Upper lobe of left lung (tissue), 4 donors: ENCODE data around the gene PLK3.

Source experiments
- POLR2A ChIP-seq, 4 donors: fragments of 450-650 bp; IDR thresholded peaks; one replicate each; pipeline ENCODE4 v1.5.1; 2016 to 2017; ENCODE audit warnings: antibody characterized with exemption in 4 of 4, mild to moderate bottlenecking in 2 of 4
- TF ChIP-seq, protein P1 (sequence below), 6 experiments: fragments of 450-650 bp in 4 of 6; fragments of 200-600 bp in 2 of 6; sonication (generic) in 2 of 6; IDR thresholded peaks; one replicate each; pipeline ENCODE4 v1.5.1; 2016 to 2019; ENCODE audit warnings: antibody characterized with exemption in 6 of 6

DNA sequence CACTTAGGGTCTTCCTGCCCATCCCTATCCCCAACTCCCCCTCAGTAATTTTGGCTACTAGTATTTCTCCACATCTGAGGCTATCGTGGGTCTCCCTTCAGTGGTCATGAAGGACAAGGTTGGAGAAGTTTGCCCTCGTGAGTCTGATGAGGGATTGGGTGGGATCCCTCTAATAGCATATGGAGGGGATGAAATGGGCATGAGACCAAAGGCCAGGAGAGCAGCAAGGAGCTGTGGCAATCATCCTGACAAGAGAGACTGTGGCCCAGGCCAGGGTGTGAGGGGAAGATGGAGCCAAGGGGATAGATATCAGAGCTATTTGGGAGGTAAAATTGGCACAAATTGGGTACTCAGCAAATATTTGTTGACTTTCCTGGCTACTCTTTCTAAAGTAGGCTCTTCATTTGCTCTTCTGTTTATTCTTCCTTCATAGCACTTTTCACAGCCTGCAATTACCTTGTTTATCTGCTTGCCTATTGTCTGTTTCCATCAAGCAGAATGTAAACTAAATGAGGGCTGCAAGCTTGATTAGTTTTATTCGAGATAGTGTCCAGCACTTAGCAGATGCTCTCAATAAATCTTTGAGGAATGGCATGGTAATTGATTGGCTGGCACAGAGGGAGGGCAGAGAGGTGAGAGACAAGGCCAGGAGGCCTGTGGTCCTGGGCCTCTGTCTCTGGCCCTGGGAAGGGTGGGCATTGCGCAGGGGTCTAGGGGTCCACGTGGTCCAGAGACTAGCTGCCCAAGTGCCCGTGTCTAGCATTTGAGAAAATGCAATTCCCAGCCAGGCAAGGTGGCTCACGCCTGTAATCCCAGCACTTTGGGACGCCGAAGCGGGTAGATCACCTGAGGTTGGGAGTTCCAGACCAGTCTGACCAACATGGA, 1.5 kb upstream of the PLK3 start:
- TF ChIP-seq, protein P1, sequence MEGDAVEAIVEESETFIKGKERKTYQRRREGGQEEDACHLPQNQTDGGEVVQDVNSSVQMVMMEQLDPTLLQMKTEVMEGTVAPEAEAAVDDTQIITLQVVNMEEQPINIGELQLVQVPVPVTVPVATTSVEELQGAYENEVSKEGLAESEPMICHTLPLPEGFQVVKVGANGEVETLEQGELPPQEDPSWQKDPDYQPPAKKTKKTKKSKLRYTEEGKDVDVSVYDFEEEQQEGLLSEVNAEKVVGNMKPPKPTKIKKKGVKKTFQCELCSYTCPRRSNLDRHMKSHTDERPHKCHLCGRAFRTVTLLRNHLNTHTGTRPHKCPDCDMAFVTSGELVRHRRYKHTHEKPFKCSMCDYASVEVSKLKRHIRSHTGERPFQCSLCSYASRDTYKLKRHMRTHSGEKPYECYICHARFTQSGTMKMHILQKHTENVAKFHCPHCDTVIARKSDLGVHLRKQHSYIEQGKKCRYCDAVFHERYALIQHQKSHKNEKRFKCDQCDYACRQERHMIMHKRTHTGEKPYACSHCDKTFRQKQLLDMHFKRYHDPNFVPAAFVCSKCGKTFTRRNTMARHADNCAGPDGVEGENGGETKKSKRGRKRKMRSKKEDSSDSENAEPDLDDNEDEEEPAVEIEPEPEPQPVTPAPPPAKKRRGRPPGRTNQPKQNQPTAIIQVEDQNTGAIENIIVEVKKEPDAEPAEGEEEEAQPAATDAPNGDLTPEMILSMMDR (IDR thresholded peaks at IDR 0.05) = no peak
- no peak for TF ChIP-seq POLR2A (IDR thresholded peaks at IDR 0.05)
